ENCODE data around the gene SDC1.
A peak's percentile ranks its signal among the peaks of the same experiment; 100 is the strongest.
"Not testable (repeated sequence)": the region's sequence is repeated elsewhere in the genome, so short reads cannot be mapped to it uniquely, and the experiment has no call there.

Gene SDC1, protein sequence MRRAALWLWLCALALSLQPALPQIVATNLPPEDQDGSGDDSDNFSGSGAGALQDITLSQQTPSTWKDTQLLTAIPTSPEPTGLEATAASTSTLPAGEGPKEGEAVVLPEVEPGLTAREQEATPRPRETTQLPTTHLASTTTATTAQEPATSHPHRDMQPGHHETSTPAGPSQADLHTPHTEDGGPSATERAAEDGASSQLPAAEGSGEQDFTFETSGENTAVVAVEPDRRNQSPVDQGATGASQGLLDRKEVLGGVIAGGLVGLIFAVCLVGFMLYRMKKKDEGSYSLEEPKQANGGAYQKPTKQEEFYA

DNA sequence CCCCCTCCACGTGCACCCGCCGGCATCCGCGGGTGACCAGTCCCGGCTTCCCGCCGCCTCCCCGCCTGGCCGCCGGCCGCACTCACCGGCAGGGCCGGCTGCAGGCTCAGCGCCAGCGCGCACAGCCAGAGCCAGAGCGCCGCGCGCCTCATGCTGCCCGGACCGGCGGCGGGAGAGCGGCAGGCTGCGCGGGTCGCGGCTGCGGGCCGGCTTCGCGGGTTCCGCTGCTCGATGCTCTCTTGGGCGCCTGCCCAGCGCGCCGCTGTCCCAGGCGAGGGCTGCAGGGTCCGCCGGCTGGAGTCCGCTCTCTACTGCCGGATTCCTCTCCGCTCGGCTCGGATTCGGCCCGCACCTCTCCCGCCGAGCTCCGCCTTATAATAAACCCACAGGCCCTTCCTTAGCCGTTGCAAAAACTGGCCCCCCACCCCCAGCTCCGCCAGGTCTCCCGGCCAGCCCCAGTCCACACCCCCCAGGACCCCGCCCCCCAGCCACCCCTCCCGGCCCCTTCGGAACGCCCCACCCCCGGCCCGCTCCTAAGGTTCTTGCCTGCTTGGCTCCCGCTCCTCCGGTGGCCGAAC lies at the start of gene SDC1:
Gene SDC1 (minus strand): TSS at position 415 of the 578 bp plus-strand sequence. CDS start 263 bp downstream, at position 152.
- TF ChIP-seq, protein P1, sequence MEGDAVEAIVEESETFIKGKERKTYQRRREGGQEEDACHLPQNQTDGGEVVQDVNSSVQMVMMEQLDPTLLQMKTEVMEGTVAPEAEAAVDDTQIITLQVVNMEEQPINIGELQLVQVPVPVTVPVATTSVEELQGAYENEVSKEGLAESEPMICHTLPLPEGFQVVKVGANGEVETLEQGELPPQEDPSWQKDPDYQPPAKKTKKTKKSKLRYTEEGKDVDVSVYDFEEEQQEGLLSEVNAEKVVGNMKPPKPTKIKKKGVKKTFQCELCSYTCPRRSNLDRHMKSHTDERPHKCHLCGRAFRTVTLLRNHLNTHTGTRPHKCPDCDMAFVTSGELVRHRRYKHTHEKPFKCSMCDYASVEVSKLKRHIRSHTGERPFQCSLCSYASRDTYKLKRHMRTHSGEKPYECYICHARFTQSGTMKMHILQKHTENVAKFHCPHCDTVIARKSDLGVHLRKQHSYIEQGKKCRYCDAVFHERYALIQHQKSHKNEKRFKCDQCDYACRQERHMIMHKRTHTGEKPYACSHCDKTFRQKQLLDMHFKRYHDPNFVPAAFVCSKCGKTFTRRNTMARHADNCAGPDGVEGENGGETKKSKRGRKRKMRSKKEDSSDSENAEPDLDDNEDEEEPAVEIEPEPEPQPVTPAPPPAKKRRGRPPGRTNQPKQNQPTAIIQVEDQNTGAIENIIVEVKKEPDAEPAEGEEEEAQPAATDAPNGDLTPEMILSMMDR (IDR thresholded peaks at IDR 0.05; ENCODE audit: low read depth, low read length), result no peak
- in situ Hi-C loops (cut with HindIII; ENCODE audit: low sequenced_read_pairs), result no loop called here
- peak; percentile 57 for DNase-seq (ENCODE audit: low read depth, low spot score)
- peak within 1 kb of the TSS; percentile 61 for H3K4me3 ChIP-seq (ENCODE audit: low read depth, low read length)

DNA sequence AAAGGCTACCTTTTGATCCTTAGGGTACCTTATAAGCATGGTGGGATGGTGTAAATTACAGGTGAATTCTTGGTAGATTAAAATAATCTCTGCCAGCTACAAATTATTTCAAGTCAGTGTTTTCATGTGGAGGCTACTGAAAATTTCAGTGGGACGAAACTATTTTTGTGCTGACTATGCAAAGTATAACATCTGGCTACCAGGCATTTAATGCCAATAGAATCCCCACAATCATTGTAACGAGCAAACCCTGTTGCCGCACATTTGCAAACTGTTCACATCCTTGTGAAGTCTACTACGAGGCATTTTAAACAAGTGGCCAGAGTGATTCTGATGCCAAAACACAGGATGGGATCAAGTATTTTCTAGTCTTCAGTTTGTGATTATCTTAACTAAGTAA lies 48.1 kb upstream of the SDC1 start:
- no peak for DNase-seq (ENCODE audit: low read depth, low spot score)

DNA sequence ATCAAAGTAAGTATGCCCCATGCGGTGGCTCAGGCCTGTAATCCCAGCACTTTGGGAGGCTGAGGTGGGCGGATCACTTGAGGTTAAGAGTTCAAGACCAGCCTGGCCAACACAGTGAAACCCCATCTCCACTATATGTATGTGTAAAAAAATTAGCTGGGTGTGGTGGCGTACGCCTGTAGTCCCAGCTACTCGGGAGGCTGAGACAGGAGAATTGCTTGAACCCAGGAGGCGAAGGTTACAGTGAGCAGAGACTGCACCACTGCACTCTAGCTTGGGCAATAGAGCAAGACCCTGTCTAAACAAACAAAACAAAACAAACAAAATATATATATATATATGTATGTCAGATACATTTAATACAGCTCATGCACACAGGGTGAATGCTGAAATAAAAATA lies 43.4 kb upstream of the SDC1 start:
- in situ Hi-C loops (cut with HindIII; ENCODE audit: low sequenced_read_pairs); DNase-seq (ENCODE audit: low read depth, low spot score); H3K4me3 ChIP-seq (ENCODE audit: low read depth, low read length): not testable (repeated sequence)

More for the DNA sequence above, 48.1 kb upstream of the SDC1 start:
- no peak overlapping the region for H3K4me3 ChIP-seq (ENCODE audit: low read depth, low read length)
- TF ChIP-seq, protein P1 (IDR thresholded peaks at IDR 0.05; ENCODE audit: low read depth, low read length), result no peak
- in situ Hi-C loops (cut with HindIII; ENCODE audit: low sequenced_read_pairs), result no loop called here

DNA sequence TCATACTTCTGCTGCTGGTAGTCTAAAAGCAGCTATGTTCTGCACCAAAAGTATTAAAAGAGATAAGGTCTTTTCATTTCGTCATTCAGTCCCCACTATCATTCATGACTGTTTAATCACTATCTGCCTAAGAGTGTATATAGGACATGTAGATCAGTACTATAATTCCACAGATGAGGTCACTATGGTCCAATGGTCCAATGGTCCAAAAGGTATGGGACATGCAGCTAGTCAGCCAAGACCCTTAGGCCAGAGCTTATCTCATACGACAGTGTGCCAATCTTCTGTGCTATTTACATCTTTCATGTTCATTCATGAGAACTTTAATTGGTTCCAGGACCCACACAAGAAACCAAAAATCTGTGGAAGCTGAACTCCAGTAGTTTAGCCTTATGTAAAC lies 42.6 kb upstream of the SDC1 start:
- no peak overlapping the region for H3K4me3 ChIP-seq (ENCODE audit: low read depth, low read length)
- in situ Hi-C loops (cut with HindIII; ENCODE audit: low sequenced_read_pairs), result no loop called here
- no peak for DNase-seq (ENCODE audit: low read depth, low spot score)
- TF ChIP-seq, protein P1 (IDR thresholded peaks at IDR 0.05; ENCODE audit: low read depth, low read length), result no peak

DNA sequence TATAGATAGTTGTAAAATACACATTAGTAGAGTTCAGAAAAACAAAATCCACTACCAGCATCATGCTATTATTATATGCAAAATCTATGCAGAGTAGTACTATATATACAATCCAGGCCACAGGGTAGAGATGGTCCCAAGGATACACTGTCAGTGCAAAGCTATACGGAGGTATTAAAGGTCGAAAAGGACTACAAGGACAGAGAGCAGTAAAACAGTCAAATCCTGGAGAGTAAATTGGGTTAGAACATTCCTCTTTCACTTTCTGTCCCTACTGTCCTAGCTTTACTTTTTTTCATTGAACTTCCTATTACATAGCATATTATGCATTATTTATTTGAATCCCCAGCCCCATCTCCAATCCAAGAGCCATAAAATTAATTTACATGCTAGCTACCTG lies 39.7 kb upstream of the SDC1 start:
- in situ Hi-C loops (cut with HindIII; ENCODE audit: low sequenced_read_pairs), result no loop called here
- DNase-seq (ENCODE audit: low read depth, low spot score), result no peak
- TF ChIP-seq, protein P1 (IDR thresholded peaks at IDR 0.05; ENCODE audit: low read depth, low read length), result no peak
- H3K4me3 ChIP-seq (ENCODE audit: low read depth, low read length), result no peak overlapping the region

DNA sequence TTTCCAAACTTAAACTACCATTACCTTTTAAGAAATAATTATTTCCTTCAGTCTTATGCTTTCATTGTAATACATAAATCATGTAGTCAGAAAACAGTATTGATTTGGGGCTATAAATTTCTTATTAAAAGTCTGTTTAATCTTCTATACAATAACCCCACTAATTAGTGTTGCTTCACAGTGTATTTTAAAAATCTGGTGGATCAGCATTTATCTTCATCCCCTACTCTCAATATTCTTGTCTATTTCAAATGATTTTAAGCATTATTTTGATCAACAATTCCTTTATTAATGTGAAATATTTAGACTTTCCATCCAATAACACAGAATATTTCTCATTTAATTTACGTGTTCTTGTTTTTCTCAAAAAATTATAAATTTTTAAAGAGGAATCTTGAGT lies 32.5 kb upstream of the SDC1 start:
- in situ Hi-C loops (cut with HindIII; ENCODE audit: low sequenced_read_pairs), result no loop called here
- DNase-seq (ENCODE audit: low read depth, low spot score), result no peak
- TF ChIP-seq, protein P1 (IDR thresholded peaks at IDR 0.05; ENCODE audit: low read depth, low read length), result no peak
- H3K4me3 ChIP-seq (ENCODE audit: low read depth, low read length), result no peak overlapping the region

DNA sequence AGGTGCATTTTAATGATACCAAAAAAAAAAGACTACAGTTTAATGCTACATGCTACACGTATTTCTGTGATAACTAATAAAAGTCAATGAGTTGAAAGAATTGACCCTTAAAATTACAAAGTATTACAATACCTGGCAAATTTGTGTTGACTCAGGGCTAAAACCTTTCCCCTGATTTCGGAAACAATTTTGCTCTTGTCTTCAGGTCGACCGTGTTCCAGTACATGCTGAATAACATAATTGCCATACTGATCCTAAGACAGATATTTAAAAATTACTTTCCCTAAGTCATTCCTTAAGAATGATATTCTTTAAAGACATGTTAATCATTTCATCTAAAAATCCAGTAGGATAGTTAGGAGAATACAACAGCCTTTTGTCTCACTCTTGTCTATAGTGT lies 29.8 kb upstream of the SDC1 start:
- DNase-seq (ENCODE audit: low read depth, low spot score), result no peak
- TF ChIP-seq, protein P1 (IDR thresholded peaks at IDR 0.05; ENCODE audit: low read depth, low read length), result no peak
- in situ Hi-C loops (cut with HindIII; ENCODE audit: low sequenced_read_pairs), result no loop called here

More for the DNA sequence above, 29.8 kb upstream of the SDC1 start:
- no peak overlapping the region for H3K4me3 ChIP-seq (ENCODE audit: low read depth, low read length)

Data from astrocyte of the spinal cord (primary cell).